Endothelial cell of umbilical vein (primary cell): ENCODE data around the gene PARD3B. TPM values are rescaled to one million over a fixed set of nuclear protein-coding genes. Genes with fewer than 3 reads are reported as not detected.

ENCODE experiments used
- BruUV-seq: library from RNA; stranded (reverse); fragments of 400-500 nt; replicated peaks from 2 replicates; lab custom pipeline; 2021; lab: Mats Ljungman, UMichigan
- CTCF ChIA-PET: fragments of 300-600, 350-600 bp; sonication (Branson Sonifier 250); formaldehyde crosslinking; loops from one replicate; lab custom pipeline; 2021; ENCODE audit warnings: antibody characterized with exemption, inconsistent platforms; lab: Charles Lee
- POLR2A ChIA-PET: fragments of 300-600, 350-600 bp; sonication (Branson Sonifier 250); formaldehyde crosslinking; loops from one replicate; lab custom pipeline; 2021; ENCODE audit warnings: antibody characterized with exemption, inconsistent platforms; lab: Charles Lee
- DNase-seq: peaks from one replicate; pipeline ENCODE4 v3.0.0-alpha.2; 2011; ENCODE audit warnings: low read depth, low spot score
- FAIRE-seq: peaks from 2 replicates; lab custom pipeline; 2011; peaks lifted over from hg19 to GRCh38; lab: Jason Lieb, UNC
- H2AFZ ChIP-seq: 2 replicates; pipeline ENCODE4 v1.6.0; 2012; ENCODE audit warnings: low read depth, low read length, control low read depth, inconsistent platforms
- H3K27ac ChIP-seq: 2 replicates; pipeline ENCODE4 v1.5.1; 2011; ENCODE audit warnings: low read depth, mild to moderate bottlenecking, control low read depth, low read length, moderate library complexity; ENCODE audit not compliant: insufficient read depth
- H3K27me3 ChIP-seq, 2 experiments: 2 replicates each; pipeline versions ENCODE4 v1.6.0 to v1.6.1; 2011; ENCODE audit warnings: low read length in 2 of 2, mixed read lengths in 1 of 2; ENCODE audit not compliant: control insufficient read depth in 2 of 2, insufficient read depth in 2 of 2
- H3K36me3 ChIP-seq, 2 experiments: 2 replicates in 1 of 2; 3 replicates in 1 of 2; pipeline ENCODE4 v1.5.1; 2011; ENCODE audit warnings: low read length in 2 of 2, mild to moderate bottlenecking in 1 of 2, moderate library complexity in 1 of 2; ENCODE audit not compliant: control insufficient read depth in 2 of 2, insufficient read depth in 2 of 2; ENCODE audit errors: extremely low read depth in 1 of 2
- H3K4me1 ChIP-seq: 3 replicates; pipeline ENCODE4 v1.5.1; 2011; ENCODE audit warnings: mild to moderate bottlenecking, low read length; ENCODE audit not compliant: control insufficient read depth, insufficient read depth; ENCODE audit errors: extremely low read depth
- H3K4me2 ChIP-seq: 2 replicates; pipeline ENCODE4 v1.6.1; 2011; ENCODE audit warnings: low read length, control low read depth, mixed read lengths; ENCODE audit not compliant: insufficient read depth
- H3K4me3 ChIP-seq, 3 experiments: fragments of 200-600 bp in 1 of 3; sonication (generic), shearing (Covaris generic) in 1 of 3; replicated peaks in 1 of 3; 2 replicates each; pipeline ENCODE4 v1.5.1; 2011 to 2016; ENCODE audit warnings: control low read depth in 3 of 3, low read length in 3 of 3, mild to moderate bottlenecking in 2 of 3, inconsistent platforms in 1 of 3, low read depth in 1 of 3, moderate library complexity in 1 of 3; ENCODE audit not compliant: insufficient read depth in 1 of 3
- H3K79me2 ChIP-seq: 2 replicates; pipeline ENCODE4 v1.6.0; 2012; ENCODE audit warnings: low read length, inconsistent platforms; ENCODE audit not compliant: control insufficient read depth, insufficient read depth
- H3K9ac ChIP-seq: replicated peaks from 2 replicates; pipeline ENCODE3; 2011; ENCODE audit warnings: low read length, control low read depth; ENCODE audit not compliant: insufficient read depth; ENCODE audit errors: extremely low read depth
- H3K9me1 ChIP-seq: replicated peaks from 3 replicates; pipeline ENCODE4 v1.6.0; 2011; ENCODE audit warnings: mild to moderate bottlenecking, low read length; ENCODE audit not compliant: control insufficient read depth, insufficient read depth; ENCODE audit errors: extremely low read depth
- H3K9me3 ChIP-seq: replicated peaks from 2 replicates; pipeline ENCODE4 v1.5.1; 2012; ENCODE audit warnings: low read length, inconsistent platforms; ENCODE audit not compliant: control insufficient read depth, insufficient read depth
- H4K20me1 ChIP-seq: replicated peaks from 2 replicates; pipeline ENCODE3; 2011; ENCODE audit warnings: mild to moderate bottlenecking, low read length; ENCODE audit not compliant: control insufficient read depth, insufficient read depth; ENCODE audit errors: extremely low read depth
- EZH2 ChIP-seq: IDR thresholded peaks from 2 replicates; pipeline ENCODE4 v1.6.1; 2012; ENCODE audit warnings: borderline replicate concordance, low read depth, mild to moderate bottlenecking, moderate library complexity, low read length, inconsistent platforms; ENCODE audit not compliant: severe bottlenecking
- FOS ChIP-seq: IDR thresholded peaks from 2 replicates; pipeline ENCODE4 v1.6.1; 2011; ENCODE audit warnings: mild to moderate bottlenecking, low read length, moderate library complexity, borderline replicate concordance; ENCODE audit not compliant: insufficient read depth
- GATA2 ChIP-seq: IDR thresholded peaks from 2 replicates; pipeline ENCODE4 v1.7.0; 2011; ENCODE audit warnings: low read depth, mild to moderate bottlenecking, moderate library complexity, mixed read lengths, low read length; ENCODE audit not compliant: insufficient read length, insufficient read depth
- JUN ChIP-seq: IDR thresholded peaks from 2 replicates; pipeline ENCODE4 v1.6.1; 2011; ENCODE audit warnings: borderline replicate concordance, low read depth; ENCODE audit not compliant: insufficient read length, insufficient read depth
- MAX ChIP-seq: IDR thresholded peaks from 2 replicates; pipeline ENCODE4 v1.6.1; 2011; ENCODE audit not compliant: insufficient read depth, insufficient read length
- MYC ChIP-seq: IDR thresholded peaks from one replicate; pipeline ENCODE4 v1.6.1; 2011; ENCODE audit warnings: mild to moderate bottlenecking, low read depth, low read length
- POLR2A ChIP-seq: IDR thresholded peaks from 2 replicates; pipeline ENCODE4 v1.6.1; 2012; ENCODE audit warnings: low read depth, mild to moderate bottlenecking, control low read depth, low read length
- POLR2AphosphoS5 ChIP-seq: IDR thresholded peaks from 2 replicates; pipeline ENCODE4 v1.6.1; 2012; ENCODE audit warnings: low read depth, mild to moderate bottlenecking, control low read depth, low read length, moderate library complexity; ENCODE audit not compliant: insufficient read depth
- dilution Hi-C: fragments of 300-500 bp; cut with MboI; formaldehyde crosslinking; loops from one replicate; pipeline ENCODE4 v1.15.0; 2019; ENCODE audit warnings: low sequenced_read_pairs; ENCODE audit not compliant: extremely low pct_ligation_motif_present
- intact Hi-C: fragments of 100-400 bp; cut with micrococcal nuclease; formaldehyde crosslinking; loops from one replicate; pipeline ENCODE4 v1.10.0; 2022
- polyA plus RNA-seq, 4 experiments: library from polyadenylated mRNA; depleted of rRNA in 3 of 4; stranded (reverse) in 3 of 4; unstranded in 1 of 4; fragments of >200 nt; gene quantifications; 2 replicates each; pipeline versions ENCODE4 v1.2.1 to v1.2.3, GENCODE V29; 2011 to 2012; ENCODE audit warnings: missing spikeins in 1 of 4
- total RNA-seq: library from RNA; stranded (reverse); gene quantifications from 2 replicates; pipeline ENCODE4 v1.2.3, GENCODE V29; 2021
- TF ChIP-seq, protein P1 (sequence below), 2 donors: IDR thresholded peaks; 1 replicate in 1 of 2; 2 replicates in 1 of 2; pipeline ENCODE4 v1.5.1; 2011; ENCODE audit warnings: low read length in 2 of 2, mild to moderate bottlenecking in 2 of 2, moderate library complexity in 2 of 2, control low read depth in 1 of 2, inconsistent platforms in 1 of 2, low read depth in 1 of 2; ENCODE audit not compliant: insufficient read depth in 1 of 2; ENCODE audit errors: extremely low read depth in 1 of 2

The PARD3B gene
- total and polyA plus RNA-seq, 2 donors (not counting 3 experiments of a cell fraction or from before 2014, with no cell fraction given) = 2.2 to 30.9 TPM

- FAIRE-seq = no peak
- intact Hi-C loops = loop anchor here (10.0 kb wide), 1 partner anchor 676 kb away; no protein-coding TSS in a partner anchor
- CTCF ChIA-PET = no interaction called here
Observed at GRCh38 chr2:204791230-204791629, 246.0 kb downstream of the PARD3B start.

More at GRCh38 chr2:204791230-204791629, 246.0 kb downstream of the PARD3B start:
- POLR2A ChIA-PET = no interaction called here
- peaks cover 2% of the 10 kb centered on the region for H3K79me2 ChIP-seq
- no peak for DNase-seq
- H3K4me2 ChIP-seq = no peak overlapping the region
- dilution Hi-C loops = no loop called here
- no peaks in the 10 kb centered on the region for H3K9me3 ChIP-seq
- H3K27me3 ChIP-seq = no peaks in the 10 kb centered on the region
- no peaks in the 10 kb centered on the region for H3K36me3 ChIP-seq
- no TSS peak for BruUV-seq
- no peak overlapping the region for H2AFZ ChIP-seq
- no peak overlapping the region for H3K9ac ChIP-seq
- no peak overlapping the region for H3K4me3 ChIP-seq
- no peaks in the 10 kb centered on the region for H3K9me1 ChIP-seq
- no peaks in the 10 kb centered on the region for H4K20me1 ChIP-seq
- H3K27ac ChIP-seq = no peak overlapping the region
- TF ChIP-seq MAX (no peak), EZH2 (no peak), POLR2AphosphoS5 (no peak), FOS (no peak), POLR2A (no peak), GATA2 (no peak), JUN (no peak), MYC (no peak)
- TF ChIP-seq, protein P1, sequence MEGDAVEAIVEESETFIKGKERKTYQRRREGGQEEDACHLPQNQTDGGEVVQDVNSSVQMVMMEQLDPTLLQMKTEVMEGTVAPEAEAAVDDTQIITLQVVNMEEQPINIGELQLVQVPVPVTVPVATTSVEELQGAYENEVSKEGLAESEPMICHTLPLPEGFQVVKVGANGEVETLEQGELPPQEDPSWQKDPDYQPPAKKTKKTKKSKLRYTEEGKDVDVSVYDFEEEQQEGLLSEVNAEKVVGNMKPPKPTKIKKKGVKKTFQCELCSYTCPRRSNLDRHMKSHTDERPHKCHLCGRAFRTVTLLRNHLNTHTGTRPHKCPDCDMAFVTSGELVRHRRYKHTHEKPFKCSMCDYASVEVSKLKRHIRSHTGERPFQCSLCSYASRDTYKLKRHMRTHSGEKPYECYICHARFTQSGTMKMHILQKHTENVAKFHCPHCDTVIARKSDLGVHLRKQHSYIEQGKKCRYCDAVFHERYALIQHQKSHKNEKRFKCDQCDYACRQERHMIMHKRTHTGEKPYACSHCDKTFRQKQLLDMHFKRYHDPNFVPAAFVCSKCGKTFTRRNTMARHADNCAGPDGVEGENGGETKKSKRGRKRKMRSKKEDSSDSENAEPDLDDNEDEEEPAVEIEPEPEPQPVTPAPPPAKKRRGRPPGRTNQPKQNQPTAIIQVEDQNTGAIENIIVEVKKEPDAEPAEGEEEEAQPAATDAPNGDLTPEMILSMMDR (IDR thresholded peaks at IDR 0.05; ENCODE audit: extremely low read depth in 1 of 2, insufficient read depth in 1 of 2, low read depth in 1 of 2, low read length in 2 of 2) = no peak
- peaks cover 21% of the 10 kb centered on the region for H3K4me1 ChIP-seq
